Endothelial cell of umbilical vein (primary cell): ENCODE results near the gene GLI1. TPM values are rescaled to one million over a fixed set of nuclear protein-coding genes. Genes with fewer than 3 reads are reported as not detected.

Source experiments
- BruUV-seq: library from RNA; stranded (reverse); fragments of 400-500 nt; replicated peaks from 2 replicates; lab custom pipeline; 2021; lab: Mats Ljungman, UMichigan
- CTCF ChIA-PET: fragments of 300-600, 350-600 bp; sonication (Branson Sonifier 250); formaldehyde crosslinking; loops from one replicate; lab custom pipeline; 2021; ENCODE audit warnings: antibody characterized with exemption, inconsistent platforms; lab: Charles Lee
- POLR2A ChIA-PET: fragments of 300-600, 350-600 bp; sonication (Branson Sonifier 250); formaldehyde crosslinking; loops from one replicate; lab custom pipeline; 2021; ENCODE audit warnings: antibody characterized with exemption, inconsistent platforms; lab: Charles Lee
- DNase-seq: peaks from one replicate; pipeline ENCODE4 v3.0.0-alpha.2; 2011; ENCODE audit warnings: low read depth, low spot score
- FAIRE-seq: peaks from 2 replicates; lab custom pipeline; 2011; peaks lifted over from hg19 to GRCh38; lab: Jason Lieb, UNC
- H2AFZ ChIP-seq: 2 replicates; pipeline ENCODE4 v1.6.0; 2012; ENCODE audit warnings: low read depth, low read length, control low read depth, inconsistent platforms
- H3K27ac ChIP-seq: 2 replicates; pipeline ENCODE4 v1.5.1; 2011; ENCODE audit warnings: low read depth, mild to moderate bottlenecking, control low read depth, low read length, moderate library complexity; ENCODE audit not compliant: insufficient read depth
- H3K27me3 ChIP-seq, 2 experiments: 2 replicates each; pipeline versions ENCODE4 v1.6.0 to v1.6.1; 2011; ENCODE audit warnings: low read length in 2 of 2, mixed read lengths in 1 of 2; ENCODE audit not compliant: control insufficient read depth in 2 of 2, insufficient read depth in 2 of 2
- H3K36me3 ChIP-seq, 2 experiments: 2 replicates in 1 of 2; 3 replicates in 1 of 2; pipeline ENCODE4 v1.5.1; 2011; ENCODE audit warnings: low read length in 2 of 2, mild to moderate bottlenecking in 1 of 2, moderate library complexity in 1 of 2; ENCODE audit not compliant: control insufficient read depth in 2 of 2, insufficient read depth in 2 of 2; ENCODE audit errors: extremely low read depth in 1 of 2
- H3K4me1 ChIP-seq: 3 replicates; pipeline ENCODE4 v1.5.1; 2011; ENCODE audit warnings: mild to moderate bottlenecking, low read length; ENCODE audit not compliant: control insufficient read depth, insufficient read depth; ENCODE audit errors: extremely low read depth
- H3K4me2 ChIP-seq: 2 replicates; pipeline ENCODE4 v1.6.1; 2011; ENCODE audit warnings: low read length, control low read depth, mixed read lengths; ENCODE audit not compliant: insufficient read depth
- H3K4me3 ChIP-seq, 3 experiments: fragments of 200-600 bp in 1 of 3; sonication (generic), shearing (Covaris generic) in 1 of 3; replicated peaks in 1 of 3; 2 replicates each; pipeline ENCODE4 v1.5.1; 2011 to 2016; ENCODE audit warnings: control low read depth in 3 of 3, low read length in 3 of 3, mild to moderate bottlenecking in 2 of 3, inconsistent platforms in 1 of 3, low read depth in 1 of 3, moderate library complexity in 1 of 3; ENCODE audit not compliant: insufficient read depth in 1 of 3
- H3K79me2 ChIP-seq: 2 replicates; pipeline ENCODE4 v1.6.0; 2012; ENCODE audit warnings: low read length, inconsistent platforms; ENCODE audit not compliant: control insufficient read depth, insufficient read depth
- H3K9ac ChIP-seq: replicated peaks from 2 replicates; pipeline ENCODE3; 2011; ENCODE audit warnings: low read length, control low read depth; ENCODE audit not compliant: insufficient read depth; ENCODE audit errors: extremely low read depth
- H3K9me1 ChIP-seq: replicated peaks from 3 replicates; pipeline ENCODE4 v1.6.0; 2011; ENCODE audit warnings: mild to moderate bottlenecking, low read length; ENCODE audit not compliant: control insufficient read depth, insufficient read depth; ENCODE audit errors: extremely low read depth
- H3K9me3 ChIP-seq: replicated peaks from 2 replicates; pipeline ENCODE4 v1.5.1; 2012; ENCODE audit warnings: low read length, inconsistent platforms; ENCODE audit not compliant: control insufficient read depth, insufficient read depth
- H4K20me1 ChIP-seq: replicated peaks from 2 replicates; pipeline ENCODE3; 2011; ENCODE audit warnings: mild to moderate bottlenecking, low read length; ENCODE audit not compliant: control insufficient read depth, insufficient read depth; ENCODE audit errors: extremely low read depth
- EZH2 ChIP-seq: IDR thresholded peaks from 2 replicates; pipeline ENCODE4 v1.6.1; 2012; ENCODE audit warnings: borderline replicate concordance, low read depth, mild to moderate bottlenecking, moderate library complexity, low read length, inconsistent platforms; ENCODE audit not compliant: severe bottlenecking
- FOS ChIP-seq: IDR thresholded peaks from 2 replicates; pipeline ENCODE4 v1.6.1; 2011; ENCODE audit warnings: mild to moderate bottlenecking, low read length, moderate library complexity, borderline replicate concordance; ENCODE audit not compliant: insufficient read depth
- GATA2 ChIP-seq: IDR thresholded peaks from 2 replicates; pipeline ENCODE4 v1.7.0; 2011; ENCODE audit warnings: low read depth, mild to moderate bottlenecking, moderate library complexity, mixed read lengths, low read length; ENCODE audit not compliant: insufficient read length, insufficient read depth
- JUN ChIP-seq: IDR thresholded peaks from 2 replicates; pipeline ENCODE4 v1.6.1; 2011; ENCODE audit warnings: borderline replicate concordance, low read depth; ENCODE audit not compliant: insufficient read length, insufficient read depth
- MYC ChIP-seq: IDR thresholded peaks from one replicate; pipeline ENCODE4 v1.6.1; 2011; ENCODE audit warnings: mild to moderate bottlenecking, low read depth, low read length
- dilution Hi-C: fragments of 300-500 bp; cut with MboI; formaldehyde crosslinking; loops from one replicate; pipeline ENCODE4 v1.15.0; 2019; ENCODE audit warnings: low sequenced_read_pairs; ENCODE audit not compliant: extremely low pct_ligation_motif_present
- intact Hi-C: fragments of 100-400 bp; cut with micrococcal nuclease; formaldehyde crosslinking; loops from one replicate; pipeline ENCODE4 v1.10.0; 2022
- polyA plus RNA-seq, 4 experiments: library from polyadenylated mRNA; depleted of rRNA in 3 of 4; stranded (reverse) in 3 of 4; unstranded in 1 of 4; fragments of >200 nt; gene quantifications; 2 replicates each; pipeline versions ENCODE4 v1.2.1 to v1.2.3, GENCODE V29; 2011 to 2012; ENCODE audit warnings: missing spikeins in 1 of 4
- total RNA-seq: library from RNA; stranded (reverse); gene quantifications from 2 replicates; pipeline ENCODE4 v1.2.3, GENCODE V29; 2021
- TF ChIP-seq, protein P1 (sequence below): IDR thresholded peaks from 2 replicates; pipeline ENCODE4 v1.6.1; 2011; ENCODE audit not compliant: insufficient read depth, insufficient read length
- TF ChIP-seq, protein P2 (sequence below), 2 donors: IDR thresholded peaks; 1 replicate in 1 of 2; 2 replicates in 1 of 2; pipeline ENCODE4 v1.5.1; 2011; ENCODE audit warnings: low read length in 2 of 2, mild to moderate bottlenecking in 2 of 2, moderate library complexity in 2 of 2, control low read depth in 1 of 2, inconsistent platforms in 1 of 2, low read depth in 1 of 2; ENCODE audit not compliant: insufficient read depth in 1 of 2; ENCODE audit errors: extremely low read depth in 1 of 2

Gene GLI1
- total and polyA plus RNA-seq, 2 donors (not counting 3 experiments of a cell fraction or from before 2014, with no cell fraction given) = 0.10 to 0.29 TPM

DNA sequence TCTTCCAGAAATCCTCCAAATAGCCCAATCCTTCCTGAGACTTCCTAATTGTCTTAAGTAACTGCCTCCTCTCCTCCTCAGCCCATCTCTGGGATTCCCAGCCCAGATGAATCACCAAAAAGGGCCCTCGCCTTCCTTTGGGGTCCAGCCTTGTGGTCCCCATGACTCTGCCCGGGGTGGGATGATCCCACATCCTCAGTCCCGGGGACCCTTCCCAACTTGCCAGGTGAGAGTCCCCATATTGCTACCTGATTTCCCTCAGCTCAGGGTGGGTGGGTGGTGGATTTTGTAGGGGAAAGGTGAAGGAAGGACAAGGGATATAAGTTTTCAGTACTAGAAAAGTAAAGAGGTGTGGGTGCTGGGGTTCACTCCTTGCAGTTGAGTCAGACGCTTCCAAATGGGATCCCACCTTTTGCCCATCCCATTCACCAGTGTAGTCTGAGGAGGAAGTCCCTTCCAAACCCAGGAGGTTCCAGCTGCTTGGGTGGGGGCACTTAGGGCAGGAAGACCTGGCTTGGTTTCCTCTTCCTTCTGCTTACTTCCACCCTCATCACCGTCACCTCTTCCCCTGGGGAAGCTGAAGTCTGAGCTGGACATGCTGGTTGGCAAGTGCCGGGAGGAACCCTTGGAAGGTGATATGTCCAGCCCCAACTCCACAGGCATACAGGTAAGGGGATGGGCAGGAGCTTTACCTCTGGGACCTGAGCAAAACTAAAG is 5.6 kb downstream of the GLI1 start:
- CTCF ChIA-PET = interaction anchor here (1.0 to 1.4 kb wide), 2 partner anchors 10 kb away, joined by 3 to 7 read pairs; partner anchors contain the start of gene INHBE
- dilution Hi-C loops = no loop called here
- H3K4me1 ChIP-seq = peaks cover 7% of the 10 kb centered on the region

More for the DNA sequence above, 5.6 kb downstream of the GLI1 start:
- DNase-seq (no peak), FAIRE-seq (no peak)
- Histone ChIP-seq H3K4me2 (no peak overlapping the region), H3K9me1 (no peaks in the 10 kb centered on the region), H3K9ac (no peak overlapping the region), H3K27me3 (peaks cover 10 to 22% of the 10 kb centered on the region in 2 experiments), H3K79me2 (no peaks in the 10 kb centered on the region), H3K9me3 (no peaks in the 10 kb centered on the region), H3K27ac (no peak overlapping the region), H3K4me3 (no peak overlapping the region), H3K36me3 (no peaks in the 10 kb centered on the region), H4K20me1 (no peaks in the 10 kb centered on the region), H2AFZ (no peak overlapping the region)
- BruUV-seq = no TSS peak
- no peak for TF ChIP-seq MYC
- TF ChIP-seq EZH2 = no peak
- TF ChIP-seq, protein P1, sequence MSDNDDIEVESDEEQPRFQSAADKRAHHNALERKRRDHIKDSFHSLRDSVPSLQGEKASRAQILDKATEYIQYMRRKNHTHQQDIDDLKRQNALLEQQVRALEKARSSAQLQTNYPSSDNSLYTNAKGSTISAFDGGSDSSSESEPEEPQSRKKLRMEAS = no peak
- TF ChIP-seq GATA2 = no peak
- TF ChIP-seq, protein P2, sequence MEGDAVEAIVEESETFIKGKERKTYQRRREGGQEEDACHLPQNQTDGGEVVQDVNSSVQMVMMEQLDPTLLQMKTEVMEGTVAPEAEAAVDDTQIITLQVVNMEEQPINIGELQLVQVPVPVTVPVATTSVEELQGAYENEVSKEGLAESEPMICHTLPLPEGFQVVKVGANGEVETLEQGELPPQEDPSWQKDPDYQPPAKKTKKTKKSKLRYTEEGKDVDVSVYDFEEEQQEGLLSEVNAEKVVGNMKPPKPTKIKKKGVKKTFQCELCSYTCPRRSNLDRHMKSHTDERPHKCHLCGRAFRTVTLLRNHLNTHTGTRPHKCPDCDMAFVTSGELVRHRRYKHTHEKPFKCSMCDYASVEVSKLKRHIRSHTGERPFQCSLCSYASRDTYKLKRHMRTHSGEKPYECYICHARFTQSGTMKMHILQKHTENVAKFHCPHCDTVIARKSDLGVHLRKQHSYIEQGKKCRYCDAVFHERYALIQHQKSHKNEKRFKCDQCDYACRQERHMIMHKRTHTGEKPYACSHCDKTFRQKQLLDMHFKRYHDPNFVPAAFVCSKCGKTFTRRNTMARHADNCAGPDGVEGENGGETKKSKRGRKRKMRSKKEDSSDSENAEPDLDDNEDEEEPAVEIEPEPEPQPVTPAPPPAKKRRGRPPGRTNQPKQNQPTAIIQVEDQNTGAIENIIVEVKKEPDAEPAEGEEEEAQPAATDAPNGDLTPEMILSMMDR (IDR thresholded peaks at IDR 0.05; ENCODE audit: extremely low read depth in 1 of 2, insufficient read depth in 1 of 2, low read depth in 1 of 2, low read length in 2 of 2) = no peak
- no peak for TF ChIP-seq JUN
- no peak for TF ChIP-seq FOS
- POLR2A ChIA-PET = no interaction called here
- intact Hi-C loops = no loop called here
